GM19468 (cell line): ENCODE results near the gene TTC4.

Experiments
- ATAC-seq: cut with Tn5 transposase; IDR thresholded peaks from one replicate; pipeline ENCODE4 v1.9.1; 2021; ENCODE audit warnings: mild to moderate bottlenecking, moderate library complexity, moderate number of reproducible peaks; ENCODE audit not compliant: unreplicated experiment; ENCODE audit errors: extremely low read depth

The TTC4 gene

GRCh38 chr1:54777011-54777410 is 61.4 kb downstream of the TTC4 start:
- no peak for ATAC-seq

DNA sequence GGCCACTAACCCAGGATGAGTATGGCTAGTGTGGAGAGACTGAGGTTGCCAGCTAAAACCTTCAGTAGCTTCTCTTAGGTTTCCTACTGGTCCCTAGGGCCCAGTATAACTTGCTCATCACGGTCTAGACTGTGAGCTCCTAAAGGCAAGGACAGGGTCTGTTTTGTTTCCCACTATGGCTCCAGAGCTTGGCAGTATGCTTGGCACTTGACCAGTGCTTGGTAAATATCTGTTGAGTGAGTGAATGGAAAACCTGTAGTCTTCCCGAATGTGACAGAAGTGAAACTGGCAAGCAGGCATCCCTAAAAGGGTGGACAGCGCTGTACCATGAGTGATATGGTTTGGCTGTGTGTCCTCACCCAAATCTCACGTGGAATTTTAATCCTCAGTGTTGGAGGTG is 61.8 kb downstream of the TTC4 start:
- ATAC-seq = no peak

GRCh38 chr1:54781023-54781723 is 65.5 kb downstream of the TTC4 start:
- ATAC-seq = no peak

- no peak for ATAC-seq
These were observed 66.5 kb downstream of the TTC4 start for GRCh38 chr1:54782156-54782555.

DNA sequence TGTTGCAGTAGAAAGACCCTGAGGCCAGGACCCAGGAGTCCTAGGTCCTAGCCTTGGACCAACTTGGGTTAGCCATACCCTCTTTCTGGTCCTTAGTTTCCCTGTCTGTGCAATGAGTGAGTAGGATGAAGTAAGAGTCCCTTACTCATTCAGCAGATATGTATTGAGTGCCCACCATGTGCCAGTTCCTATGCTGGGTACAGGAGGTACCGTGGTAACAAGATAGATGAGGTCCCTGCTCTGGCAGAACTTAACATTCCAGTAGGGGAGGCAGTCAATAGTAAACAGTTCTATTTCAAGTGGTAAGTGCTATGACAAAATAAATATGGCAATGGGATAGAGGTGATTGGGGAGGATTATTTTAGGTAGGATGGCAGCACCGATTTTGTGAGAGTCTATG is 66.9 kb downstream of the TTC4 start:
- ATAC-seq = no peak

GRCh38 chr1:54784066-54784465 is 68.4 kb downstream of the TTC4 start:
- no peak for ATAC-seq

- no peak for ATAC-seq
These were observed 71.1 kb downstream of the TTC4 start for GRCh38 chr1:54786778-54787177.

DNA sequence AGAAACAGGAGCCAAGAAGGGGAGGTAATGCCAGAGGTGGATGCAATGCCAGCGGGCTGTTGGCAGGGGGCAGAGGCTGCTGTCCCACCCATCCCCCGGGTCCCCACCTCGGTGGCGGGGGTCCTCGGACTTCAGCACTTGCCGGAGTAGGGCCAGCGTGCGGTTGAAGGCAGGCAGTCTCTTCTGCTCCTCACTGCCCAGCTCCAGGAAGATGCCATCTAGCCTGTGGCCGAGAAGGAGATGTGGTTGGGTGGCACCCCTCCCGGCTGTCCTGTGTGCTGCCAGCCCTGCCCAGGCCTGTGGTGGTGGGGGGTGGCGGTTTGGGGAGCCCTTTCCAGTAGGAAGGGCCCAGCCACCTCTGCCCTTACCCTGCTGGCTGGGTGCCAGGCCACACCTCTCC is 71.9 kb downstream of the TTC4 start:
- no peak for ATAC-seq

- no peak for ATAC-seq
These were observed 72.8 kb downstream of the TTC4 start for GRCh38 chr1:54788459-54788858.

GRCh38 chr1:54791880-54792522 is 76.3 kb downstream of the TTC4 start:
- no peak for ATAC-seq
